OCI-LY1 (cell line): ENCODE data around the gene TUBGCP2.

ENCODE experiments used
- H2AFZ ChIP-seq: fragments of 200-600 bp; sonication (generic), shearing (Covaris generic); 2 replicates; pipeline ENCODE4 v1.6.0; 2014; ENCODE audit warnings: antibody characterized with exemption, mild to moderate bottlenecking, low read length
- H3F3A ChIP-seq: fragments of 200-600 bp; sonication (generic), shearing (Covaris generic); 2 replicates; pipeline ENCODE4 v1.6.0; 2014; ENCODE audit warnings: mild to moderate bottlenecking, antibody characterized with exemption, low read length, moderate library complexity; ENCODE audit not compliant: insufficient read depth
- H3K27ac ChIP-seq: fragments of 200-600 bp; sonication (generic); 2 replicates; pipeline ENCODE4 v1.5.1; 2014; ENCODE audit warnings: low read length, mixed run types, mild to moderate bottlenecking, low read depth; ENCODE audit not compliant: poor library complexity, severe bottlenecking
- H3K27me3 ChIP-seq: fragments of 200-600 bp; sonication (generic); 2 replicates; pipeline ENCODE4 v1.6.0; 2014; ENCODE audit warnings: antibody characterized with exemption, mild to moderate bottlenecking, low read length, moderate library complexity; ENCODE audit not compliant: insufficient read depth
- H3K36me3 ChIP-seq: fragments of 200-600 bp; sonication (generic); 2 replicates; pipeline ENCODE4 v1.6.1; 2014; ENCODE audit warnings: mild to moderate bottlenecking, antibody characterized with exemption, low read length, moderate library complexity, mixed read lengths; ENCODE audit not compliant: insufficient read depth
- H3K4me1 ChIP-seq: fragments of 200-600 bp; sonication (generic); 2 replicates; pipeline ENCODE4 v1.5.1; 2014; ENCODE audit warnings: mild to moderate bottlenecking, low read length, moderate library complexity; ENCODE audit not compliant: insufficient read depth, severe bottlenecking
- H3K4me2 ChIP-seq: fragments of 200-600 bp; sonication (generic), shearing (Covaris generic); 2 replicates; pipeline ENCODE4 v1.6.1; 2014; ENCODE audit warnings: low read length
- H3K4me3 ChIP-seq: fragments of 200-600 bp; sonication (generic); 2 replicates; pipeline ENCODE4 v1.5.1; 2014; ENCODE audit warnings: low read length, low read depth, mild to moderate bottlenecking, mixed read lengths; ENCODE audit not compliant: poor library complexity, severe bottlenecking
- H3K79me2 ChIP-seq: fragments of 200-600 bp; shearing (Covaris generic); 2 replicates; pipeline ENCODE4 v1.6.1; 2016; ENCODE audit warnings: mixed run types, low read length, mixed read lengths; ENCODE audit not compliant: insufficient read depth
- H3K9ac ChIP-seq: fragments of 200-600 bp; sonication (generic), shearing (Covaris generic); 2 replicates; pipeline ENCODE4 v1.6.1; 2014; ENCODE audit warnings: mild to moderate bottlenecking, low read length, mixed read lengths
- H3K9me2 ChIP-seq: fragments of 200-600 bp; sonication (generic), shearing (Covaris generic); 2 replicates; pipeline ENCODE4 v1.6.1; 2014; ENCODE audit warnings: low read depth, mild to moderate bottlenecking, low read length, mixed read lengths
- H3K9me3 ChIP-seq: fragments of 200-600 bp; shearing (Covaris generic); 2 replicates; pipeline ENCODE4 v1.6.1; 2014; ENCODE audit warnings: low read length, mixed read lengths
- H4K20me1 ChIP-seq: fragments of 200-600 bp; sonication (generic), shearing (Covaris generic); 2 replicates; pipeline ENCODE4 v1.6.0; 2016; ENCODE audit warnings: mild to moderate bottlenecking, low read length; ENCODE audit not compliant: insufficient read depth
- CTCF ChIP-seq: fragments of 200-600 bp; sonication (generic), shearing (Covaris generic); IDR thresholded peaks from 2 replicates; pipeline ENCODE4 v1.5.1; 2017; ENCODE audit warnings: mild to moderate bottlenecking, antibody characterized with exemption, low read length, moderate library complexity, mixed read lengths
- EZH2 ChIP-seq: fragments of 200-600 bp; sonication (generic), shearing (Covaris generic); IDR thresholded peaks from 2 replicates; pipeline ENCODE4 v1.8.0; 2017; ENCODE audit warnings: borderline replicate concordance, mixed run types, mild to moderate bottlenecking, antibody characterized with exemption, low read length, moderate library complexity, mixed read lengths

The TUBGCP2 gene

GRCh38 chr10:133276435-133277201 lies 32.1 kb downstream of the TUBGCP2 start, which contains the start of gene ADAM8:
TSS of gene ADAM8 (minus strand) at chr10:133276868. CDS start at chr10:133276817, 51 bp downstream.
- Histone ChIP-seq H3K79me2 (no peaks in the 10 kb centered on the region), H3K4me1 (peaks cover 13% of the 10 kb centered on the region), H2AFZ (no peak within 1 kb of the TSS), H3F3A (no peaks in the 10 kb centered on the region), H3K9me3 (no peaks in the 10 kb centered on the region), H3K9me2 (no peaks in the 10 kb centered on the region), H4K20me1 (no peaks in the 10 kb centered on the region), H3K4me2 (0 out of 2 replicates have a peak within 1 kb of the TSS, but pooled peaks have one; percentile 40), H3K9ac (no peak within 1 kb of the TSS), H3K27me3 (no peaks in the 10 kb centered on the region), H3K27ac (no peak within 1 kb of the TSS), H3K36me3 (peaks cover 12% of the 10 kb centered on the region), H3K4me3 (no peak within 1 kb of the TSS)
- TF ChIP-seq CTCF, result no peak
- TF ChIP-seq EZH2, result no peak

GRCh38 chr10:133276100-133276434 lies 32.6 kb downstream of the TUBGCP2 start:
- no peaks in the 10 kb centered on the region for H4K20me1 ChIP-seq
- no peaks in the 10 kb centered on the region for H3K79me2 ChIP-seq
- no peaks in the 10 kb centered on the region for H3K9me3 ChIP-seq
- H3F3A ChIP-seq, result no peaks in the 10 kb centered on the region
- H3K9me2 ChIP-seq, result no peaks in the 10 kb centered on the region
- peaks cover 13% of the 10 kb centered on the region for H3K4me1 ChIP-seq
- H3K27me3 ChIP-seq, result no peaks in the 10 kb centered on the region
- H2AFZ ChIP-seq, result no peak overlapping the region
- H3K9ac ChIP-seq, result no peak overlapping the region
- H3K4me3 ChIP-seq, result no peak overlapping the region
- H3K36me3 ChIP-seq, result peaks cover 11% of the 10 kb centered on the region; the same call in 1 of the 2 replicates
- no peak overlapping the region for H3K4me2 ChIP-seq
- no peak for TF ChIP-seq CTCF
- TF ChIP-seq EZH2, result no peak
- H3K27ac ChIP-seq, result no peak overlapping the region

GRCh38 chr10:133275684-133276092 lies 33.0 kb downstream of the TUBGCP2 start:
- TF ChIP-seq CTCF, result peak; percentile 39; the same call in 1 of the 2 replicates
- TF ChIP-seq EZH2, result no peak
- no peak overlapping the region for H3K9ac ChIP-seq
- H3K4me2 ChIP-seq, result no peak overlapping the region
- no peak overlapping the region for H3K27ac ChIP-seq
- no peaks in the 10 kb centered on the region for H3K27me3 ChIP-seq
- no peaks in the 10 kb centered on the region for H4K20me1 ChIP-seq
- peaks cover 11% of the 10 kb centered on the region; the same call in 1 of the 2 replicates for H3K36me3 ChIP-seq
- no peak overlapping the region for H3K4me3 ChIP-seq
- peaks cover 13% of the 10 kb centered on the region for H3K4me1 ChIP-seq
- no peaks in the 10 kb centered on the region for H3K9me2 ChIP-seq
- no peaks in the 10 kb centered on the region for H3K79me2 ChIP-seq
- no peak overlapping the region for H2AFZ ChIP-seq
- H3F3A ChIP-seq, result no peaks in the 10 kb centered on the region
- no peaks in the 10 kb centered on the region for H3K9me3 ChIP-seq
